Measurements from ENCODE around the gene NXPH4.

The NXPH4 gene

DNA sequence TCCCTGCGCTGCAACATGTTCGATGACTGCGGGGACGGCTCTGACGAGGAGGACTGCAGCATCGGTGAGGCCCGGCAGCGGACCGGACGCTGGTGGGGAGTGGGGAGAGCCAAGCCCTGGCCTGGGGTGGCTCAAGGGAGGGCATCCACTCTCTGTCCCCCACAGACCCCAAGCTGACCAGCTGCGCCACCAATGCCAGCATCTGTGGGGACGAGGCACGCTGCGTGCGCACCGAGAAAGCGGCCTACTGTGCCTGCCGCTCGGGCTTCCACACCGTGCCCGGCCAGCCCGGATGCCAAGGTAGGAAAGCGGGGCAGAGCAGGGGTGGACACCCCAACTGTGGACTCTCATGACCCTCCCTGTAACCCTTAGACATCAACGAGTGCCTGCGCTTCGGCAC, 11.4 kb upstream of the NXPH4 start:
- H3K4me3 ChIP-seq (replicated peaks in 1 of 2; ENCODE audit: low read depth in 2 of 2, low read length in 2 of 2): no peak overlapping the region
- no peak for DNase-seq (ENCODE audit: low read depth in 2 of 2)
- TF ChIP-seq, protein P1, sequence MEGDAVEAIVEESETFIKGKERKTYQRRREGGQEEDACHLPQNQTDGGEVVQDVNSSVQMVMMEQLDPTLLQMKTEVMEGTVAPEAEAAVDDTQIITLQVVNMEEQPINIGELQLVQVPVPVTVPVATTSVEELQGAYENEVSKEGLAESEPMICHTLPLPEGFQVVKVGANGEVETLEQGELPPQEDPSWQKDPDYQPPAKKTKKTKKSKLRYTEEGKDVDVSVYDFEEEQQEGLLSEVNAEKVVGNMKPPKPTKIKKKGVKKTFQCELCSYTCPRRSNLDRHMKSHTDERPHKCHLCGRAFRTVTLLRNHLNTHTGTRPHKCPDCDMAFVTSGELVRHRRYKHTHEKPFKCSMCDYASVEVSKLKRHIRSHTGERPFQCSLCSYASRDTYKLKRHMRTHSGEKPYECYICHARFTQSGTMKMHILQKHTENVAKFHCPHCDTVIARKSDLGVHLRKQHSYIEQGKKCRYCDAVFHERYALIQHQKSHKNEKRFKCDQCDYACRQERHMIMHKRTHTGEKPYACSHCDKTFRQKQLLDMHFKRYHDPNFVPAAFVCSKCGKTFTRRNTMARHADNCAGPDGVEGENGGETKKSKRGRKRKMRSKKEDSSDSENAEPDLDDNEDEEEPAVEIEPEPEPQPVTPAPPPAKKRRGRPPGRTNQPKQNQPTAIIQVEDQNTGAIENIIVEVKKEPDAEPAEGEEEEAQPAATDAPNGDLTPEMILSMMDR (IDR thresholded peaks at IDR 0.05; ENCODE audit: low read depth, low read length): no peak

DNA sequence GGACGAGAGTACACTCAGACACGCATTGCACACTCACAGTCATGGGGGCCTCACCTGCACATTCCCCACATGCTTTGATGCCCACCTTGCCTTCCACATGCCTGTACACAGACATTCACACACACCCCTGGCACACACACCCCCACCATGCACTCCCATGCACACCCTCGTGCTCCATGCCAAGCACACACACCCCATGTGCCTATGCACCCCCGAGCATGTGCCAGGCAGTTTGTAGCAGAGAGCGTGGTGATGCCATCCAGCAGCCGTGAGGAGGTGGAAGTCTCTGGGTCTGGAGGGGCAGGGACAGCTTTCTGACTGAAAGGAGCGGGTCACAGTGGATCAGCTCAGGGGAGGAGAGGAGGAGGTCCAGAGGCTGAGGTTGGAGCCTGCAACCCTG, 10.7 kb upstream of the NXPH4 start:
- no peak for DNase-seq (ENCODE audit: low read depth in 2 of 2)
- TF ChIP-seq, protein P1 (IDR thresholded peaks at IDR 0.05; ENCODE audit: low read depth, low read length): no peak

DNA sequence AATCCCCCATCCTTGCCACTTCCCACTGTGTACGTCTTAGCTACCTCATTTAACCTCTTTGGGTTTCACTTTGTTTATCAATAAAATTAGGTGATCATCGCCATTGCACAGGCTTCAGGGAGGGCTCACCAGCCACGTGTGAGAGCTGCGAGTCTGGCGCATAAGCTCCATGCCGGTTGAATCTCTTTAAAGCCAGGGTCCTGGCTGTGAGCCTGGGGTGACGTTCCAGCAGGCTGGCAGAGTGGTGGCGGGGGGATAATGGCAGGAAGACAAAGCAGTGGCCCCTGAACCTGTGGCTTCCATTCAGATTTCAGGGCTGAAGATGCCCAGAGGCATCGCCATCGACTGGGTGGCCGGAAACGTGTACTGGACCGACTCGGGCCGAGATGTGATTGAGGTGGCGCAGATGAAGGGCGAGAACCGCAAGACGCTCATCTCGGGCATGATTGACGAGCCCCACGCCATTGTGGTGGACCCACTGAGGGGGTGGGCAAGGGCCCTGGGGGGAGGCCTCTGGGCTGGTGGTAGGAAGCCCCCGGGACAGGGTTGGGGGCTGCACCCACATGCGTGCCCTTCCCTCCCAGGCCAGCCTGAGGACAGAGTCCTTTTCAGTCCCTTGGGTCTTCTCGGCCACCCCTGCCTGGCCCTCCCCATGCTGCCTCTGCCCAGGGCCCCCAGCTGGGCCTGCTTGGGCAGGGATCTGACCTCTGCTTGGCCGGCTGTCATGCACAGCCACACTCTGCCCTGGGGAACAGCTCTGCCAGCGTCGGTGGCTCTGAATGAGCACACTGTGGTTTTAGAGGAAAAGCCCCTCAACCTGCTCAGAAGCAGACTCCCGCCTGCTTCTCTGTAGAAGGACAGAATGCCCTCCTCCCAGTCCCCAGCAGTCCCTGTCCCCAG, 8.6 kb upstream of the NXPH4 start:
- TF ChIP-seq, protein P1 (IDR thresholded peaks at IDR 0.05; ENCODE audit: low read depth, low read length): no peak
- no peak for DNase-seq (ENCODE audit: low read depth in 2 of 2)
- no peak overlapping the region for H3K4me3 ChIP-seq (replicated peaks in 1 of 2; ENCODE audit: low read depth in 2 of 2, low read length in 2 of 2)

More for the DNA sequence above, 10.7 kb upstream of the NXPH4 start:
- no peak overlapping the region for H3K4me3 ChIP-seq (replicated peaks in 1 of 2; ENCODE audit: low read depth in 2 of 2, low read length in 2 of 2)

DNA sequence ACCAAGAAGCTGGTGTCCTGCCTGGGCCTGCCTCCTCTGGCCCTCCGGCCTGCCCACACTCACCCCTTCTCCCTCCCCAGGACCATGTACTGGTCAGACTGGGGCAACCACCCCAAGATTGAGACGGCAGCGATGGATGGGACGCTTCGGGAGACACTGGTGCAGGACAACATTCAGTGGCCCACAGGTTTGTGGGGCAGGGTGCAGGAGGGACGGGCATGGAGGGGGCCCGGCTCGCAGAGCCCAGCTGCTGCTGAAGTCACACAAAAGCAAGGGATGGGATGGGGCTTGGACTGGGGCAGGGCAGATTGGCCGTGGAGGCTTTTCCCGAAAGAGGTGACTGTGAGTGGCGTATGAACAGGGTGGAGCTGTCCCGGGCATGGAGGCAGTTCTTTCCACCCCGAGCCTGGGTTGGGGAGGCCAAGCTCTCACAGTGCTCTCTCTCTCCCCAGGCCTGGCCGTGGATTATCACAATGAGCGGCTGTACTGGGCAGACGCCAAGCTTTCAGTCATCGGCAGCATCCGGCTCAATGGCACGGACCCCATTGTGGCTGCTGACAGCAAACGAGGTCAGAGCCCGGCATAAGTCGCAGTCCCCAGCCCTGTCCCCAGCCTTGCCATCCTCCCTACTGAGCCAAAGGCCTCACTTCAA, 7.8 kb upstream of the NXPH4 start:
- DNase-seq (ENCODE audit: low read depth in 2 of 2): peak in 1 of 2 donors; percentile 51
- no peak overlapping the region for H3K4me3 ChIP-seq (replicated peaks in 1 of 2; ENCODE audit: low read depth in 2 of 2, low read length in 2 of 2)
- TF ChIP-seq, protein P1 (IDR thresholded peaks at IDR 0.05; ENCODE audit: low read depth, low read length): no peak

DNA sequence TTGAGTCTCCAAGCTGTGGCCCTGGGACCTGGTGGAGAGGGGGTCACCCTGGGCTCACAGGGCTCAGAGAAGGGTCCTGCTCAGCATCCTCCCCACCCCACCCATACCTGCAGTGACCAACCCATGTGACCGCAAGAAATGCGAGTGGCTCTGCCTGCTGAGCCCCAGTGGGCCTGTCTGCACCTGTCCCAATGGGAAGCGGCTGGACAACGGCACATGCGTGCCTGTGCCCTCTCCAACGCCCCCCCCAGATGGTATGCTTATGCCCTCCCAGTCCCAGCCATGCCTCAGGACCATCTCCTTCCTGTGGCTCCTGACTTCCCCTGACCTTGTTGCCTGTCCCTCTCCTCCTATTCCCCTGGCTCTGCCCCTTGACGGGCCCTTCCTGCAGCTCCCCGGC, 6.7 kb upstream of the NXPH4 start:
- no peak overlapping the region for H3K4me3 ChIP-seq (replicated peaks in 1 of 2; ENCODE audit: low read depth in 2 of 2, low read length in 2 of 2)
- TF ChIP-seq, protein P1 (IDR thresholded peaks at IDR 0.05; ENCODE audit: low read depth, low read length): no peak
- DNase-seq (ENCODE audit: low read depth in 2 of 2): no peak

DNA sequence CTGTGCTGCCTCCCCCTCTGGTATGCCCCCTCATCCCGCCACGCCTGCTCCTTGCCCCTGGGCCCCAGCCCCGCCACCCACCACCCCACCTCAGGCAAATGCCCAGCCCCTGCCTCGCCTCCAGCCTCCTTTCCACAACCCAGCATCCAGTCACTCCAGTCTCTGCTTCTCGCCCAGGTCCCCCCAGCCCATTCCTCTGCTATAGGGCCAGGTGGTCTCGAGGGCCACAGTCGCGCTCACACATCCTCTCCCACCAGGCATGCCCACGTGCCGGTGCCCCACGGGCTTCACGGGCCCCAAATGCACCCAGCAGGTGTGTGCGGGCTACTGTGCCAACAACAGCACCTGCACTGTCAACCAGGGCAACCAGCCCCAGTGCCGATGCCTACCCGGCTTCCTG, 6.1 kb upstream of the NXPH4 start:
- no peak for DNase-seq (ENCODE audit: low read depth in 2 of 2)
- no peak overlapping the region for H3K4me3 ChIP-seq (replicated peaks in 1 of 2; ENCODE audit: low read depth in 2 of 2, low read length in 2 of 2)
- TF ChIP-seq, protein P1 (IDR thresholded peaks at IDR 0.05; ENCODE audit: low read depth, low read length): no peak
